Inflammatory macrophage (primary cell): Measurements from ENCODE around the gene TCL1B.

Source experiments
- DNase-seq, 2 donors: peaks; one replicate each; pipeline ENCODE4 v3.0.0-alpha.2; 2020 to 2022

TCL1B gene

DNA sequence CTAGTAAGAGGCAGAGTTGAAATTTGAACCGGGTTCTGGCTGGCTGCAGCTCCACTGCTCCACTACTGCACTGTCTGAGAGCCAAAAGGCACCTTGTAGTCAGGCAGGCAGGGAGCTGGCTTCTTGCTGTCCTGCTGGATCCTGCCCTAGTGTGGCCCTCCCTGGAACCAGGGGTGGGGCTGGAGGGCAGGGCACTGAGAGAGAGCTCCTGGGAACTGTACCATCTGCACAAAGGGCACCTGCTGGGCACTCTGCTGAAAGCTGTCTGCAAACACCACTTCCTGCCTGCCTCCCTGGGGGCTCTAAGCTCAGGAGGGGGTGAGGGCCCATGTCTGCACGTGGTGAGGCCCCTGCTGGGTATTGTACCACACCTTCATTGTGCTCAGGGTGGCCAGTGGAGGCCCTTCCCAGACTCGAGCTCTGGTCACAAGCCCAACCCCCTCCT is 19.0 kb upstream of the TCL1B start:
- no peak for DNase-seq

DNA sequence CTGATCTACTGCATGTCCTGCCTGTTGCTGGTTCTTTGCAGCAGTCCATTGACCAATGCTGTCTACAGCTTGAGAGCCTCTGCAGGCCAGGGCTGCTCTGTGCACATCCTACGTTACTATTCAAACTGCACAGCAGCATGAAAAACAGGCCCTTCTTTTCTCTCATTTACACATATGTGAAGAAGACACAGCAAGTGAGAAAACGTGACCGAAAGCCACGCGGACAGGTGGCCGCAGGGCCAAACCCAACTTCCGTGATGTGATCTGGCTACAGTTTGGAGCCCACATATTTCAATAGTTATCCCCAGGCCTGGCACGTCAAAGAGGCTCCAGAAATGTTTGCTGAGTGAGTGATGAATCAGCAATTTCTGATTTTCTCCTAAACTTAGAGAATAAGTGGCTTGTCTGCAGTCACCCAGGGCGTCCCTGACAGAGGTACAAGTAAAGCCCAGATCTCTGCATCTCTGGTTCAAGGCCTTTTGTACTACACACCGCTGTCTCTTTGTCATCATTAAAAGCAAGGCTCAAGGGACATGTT is 17.9 kb upstream of the TCL1B start:
- DNase-seq = no peak

DNA sequence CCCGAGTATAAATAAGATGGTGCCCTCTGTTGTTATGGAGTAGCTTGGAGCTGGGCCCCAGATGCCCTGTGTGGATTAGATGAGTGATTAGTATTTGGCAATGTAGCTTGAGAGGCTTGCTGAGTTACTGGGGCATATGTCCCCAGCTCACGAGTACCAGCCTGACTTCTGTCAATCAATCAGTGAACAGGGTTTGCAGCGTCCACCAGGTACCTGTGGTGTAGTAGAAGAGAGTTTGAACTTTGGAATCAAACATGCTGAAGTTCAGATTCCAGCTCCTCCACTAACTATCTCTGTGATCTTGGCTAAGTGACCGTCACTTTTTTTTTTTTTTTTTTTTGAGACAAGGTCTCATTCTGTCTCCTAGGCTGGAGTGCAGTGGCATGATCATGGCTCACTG is 11.6 kb upstream of the TCL1B start:
- DNase-seq = no peak

DNA sequence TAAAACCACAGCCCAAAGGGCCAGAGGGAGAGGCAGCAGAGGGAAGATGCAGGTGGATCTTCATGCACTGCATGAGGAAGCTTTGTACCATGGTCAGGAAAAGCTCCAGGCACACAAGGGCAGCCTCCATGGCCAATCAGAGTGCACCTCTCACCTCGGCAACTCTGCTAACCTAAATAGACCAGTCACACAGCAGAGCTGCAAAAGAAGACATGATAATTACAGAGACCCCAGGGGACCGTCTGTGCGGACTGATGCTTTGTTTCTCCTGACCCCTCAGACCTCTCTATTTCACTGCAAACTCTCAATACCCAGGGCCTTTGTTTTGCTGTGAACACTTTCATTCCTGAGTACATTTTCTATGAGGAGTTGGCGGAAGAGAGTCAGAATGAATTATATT is 10.7 kb upstream of the TCL1B start:
- DNase-seq = no peak

DNA sequence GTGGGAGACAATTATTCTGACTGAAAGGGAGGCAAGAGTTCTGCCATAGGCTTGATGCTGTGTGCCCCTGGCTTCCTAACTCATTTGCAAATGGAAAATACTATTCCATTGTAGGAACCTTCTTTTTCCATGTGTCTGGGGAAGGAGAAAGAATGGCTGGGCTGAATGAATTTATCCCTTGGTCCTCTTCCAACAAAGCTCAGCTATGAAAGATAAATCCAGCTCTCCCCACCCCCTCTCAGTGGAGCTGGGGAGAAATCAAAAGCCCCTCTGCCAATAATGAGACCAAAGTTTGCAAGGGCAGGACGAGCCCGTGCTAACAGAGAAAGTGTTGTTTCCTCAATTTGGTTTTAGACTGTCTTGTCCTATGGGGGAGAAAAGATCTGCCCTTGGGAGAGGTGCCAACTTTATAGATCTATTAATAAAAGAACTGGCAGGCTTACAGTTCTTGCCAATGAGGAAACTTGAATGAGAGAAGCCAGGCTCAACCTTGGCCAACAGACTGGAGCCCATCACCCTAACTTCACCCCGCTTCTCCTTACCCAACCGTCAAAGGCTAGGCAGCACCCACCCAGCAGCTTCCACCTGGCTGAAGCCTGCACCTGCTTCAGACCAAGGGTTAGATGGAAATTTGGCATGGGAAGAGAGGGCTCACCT is 8.9 kb upstream of the TCL1B start:
- DNase-seq = no peak

DNA sequence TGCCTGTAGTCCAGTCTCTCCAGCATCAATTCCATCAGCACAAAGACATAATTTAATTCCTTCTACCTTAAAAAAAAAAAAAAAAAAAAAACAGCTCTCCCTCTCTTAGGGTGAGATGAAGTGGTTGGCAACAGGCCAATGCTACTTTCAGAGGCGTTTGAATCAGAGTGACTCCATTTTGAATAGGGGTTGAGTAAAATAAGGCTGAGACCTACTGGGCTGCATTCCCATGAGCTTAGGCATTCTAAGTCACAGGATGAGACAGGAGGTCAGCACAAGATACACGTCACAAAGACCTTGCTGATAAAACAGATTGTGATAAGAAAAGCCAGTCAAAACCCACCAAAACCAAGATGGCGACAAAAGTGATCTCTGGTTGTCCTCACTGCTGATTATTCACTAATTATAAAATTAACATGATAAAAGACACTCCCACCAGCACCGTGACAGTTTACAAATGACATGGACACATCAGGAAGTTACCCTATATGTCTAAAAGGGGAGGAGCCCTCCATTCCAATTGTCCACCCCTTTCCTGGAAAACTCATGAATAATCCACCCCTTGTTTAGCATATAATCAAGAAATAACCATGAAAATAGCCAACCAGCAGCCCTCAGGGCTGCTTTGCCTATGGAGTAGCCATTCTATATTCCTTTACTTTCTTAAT is 6.9 kb upstream of the TCL1B start:
- DNase-seq = no peak

DNA sequence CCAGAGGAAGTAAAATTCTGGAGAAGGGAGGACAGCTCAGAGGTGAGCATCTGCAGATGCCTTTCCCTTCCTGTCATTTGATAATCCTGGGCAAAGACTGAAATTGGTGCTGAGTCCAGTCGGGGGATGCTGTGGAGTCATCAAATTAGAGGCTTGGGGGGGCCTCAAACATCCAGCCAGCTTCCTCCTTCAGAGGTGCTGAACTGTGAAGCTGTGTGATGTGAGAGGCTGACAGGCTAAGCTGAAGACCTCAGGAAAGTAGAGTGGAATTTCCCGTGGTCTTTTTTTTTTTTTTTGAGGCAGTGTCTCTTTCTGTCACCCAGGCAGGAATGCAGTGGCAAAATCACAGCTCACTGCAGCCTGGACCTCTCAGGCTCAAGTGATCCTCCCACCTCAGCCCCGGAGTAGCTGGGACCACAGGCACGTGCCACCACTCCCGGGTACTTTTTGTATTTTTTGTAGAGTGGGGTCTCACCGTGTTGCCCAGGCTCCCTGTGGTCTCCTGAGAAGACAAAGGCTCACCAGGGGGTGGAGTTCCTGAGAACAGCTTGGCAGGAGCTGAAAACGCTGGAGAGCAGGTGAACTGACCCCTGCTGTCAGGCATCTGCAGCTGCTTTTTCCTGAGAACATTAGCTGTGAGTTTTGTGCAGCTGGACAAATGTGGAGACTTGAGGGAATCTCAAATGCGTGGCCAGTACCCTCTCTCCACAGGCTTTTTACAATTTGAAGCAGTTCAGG is 6.1 kb upstream of the TCL1B start:
- DNase-seq = no peak

DNA sequence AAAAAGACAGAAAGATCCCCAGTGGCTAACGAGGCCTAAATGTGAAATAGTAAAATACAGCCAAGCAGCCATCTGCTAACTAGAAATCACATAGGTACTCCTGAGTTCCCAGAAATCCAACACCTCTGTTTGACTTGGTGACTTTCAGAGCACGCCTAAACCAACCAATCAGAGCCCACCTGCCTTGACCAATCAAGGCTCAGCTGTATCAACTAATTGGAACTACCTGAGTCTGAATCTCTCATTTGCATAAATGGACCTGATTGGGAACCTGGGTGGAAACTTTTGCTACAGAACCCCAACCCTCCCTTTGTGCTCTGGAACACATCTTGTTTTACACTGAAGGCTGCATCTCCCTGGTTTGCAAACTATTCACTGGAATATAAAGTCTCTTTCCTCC is 5.1 kb upstream of the TCL1B start:
- DNase-seq = no peak

DNA sequence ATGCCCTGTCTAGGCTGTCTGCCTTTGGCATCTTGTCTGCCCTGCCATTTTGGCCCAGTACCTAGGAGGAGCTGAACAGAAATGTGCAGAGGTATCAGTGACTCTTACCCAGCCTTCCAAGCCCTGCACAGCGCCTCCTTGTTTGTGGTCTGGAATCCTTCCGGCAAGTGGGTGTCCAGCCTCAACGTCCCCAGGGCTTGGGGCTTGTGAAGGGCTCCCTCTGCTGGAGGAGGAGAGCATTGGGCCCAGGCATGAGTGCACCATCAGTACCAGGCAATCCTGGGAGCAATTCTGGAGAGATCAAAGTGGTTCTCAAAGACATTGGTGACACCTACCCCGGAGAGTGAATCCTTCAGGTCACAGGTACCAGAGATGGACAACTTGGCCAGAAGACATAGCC is 2.4 kb upstream of the TCL1B start:
- peak in 1 of 2 donors; percentile 36 for DNase-seq

DNA sequence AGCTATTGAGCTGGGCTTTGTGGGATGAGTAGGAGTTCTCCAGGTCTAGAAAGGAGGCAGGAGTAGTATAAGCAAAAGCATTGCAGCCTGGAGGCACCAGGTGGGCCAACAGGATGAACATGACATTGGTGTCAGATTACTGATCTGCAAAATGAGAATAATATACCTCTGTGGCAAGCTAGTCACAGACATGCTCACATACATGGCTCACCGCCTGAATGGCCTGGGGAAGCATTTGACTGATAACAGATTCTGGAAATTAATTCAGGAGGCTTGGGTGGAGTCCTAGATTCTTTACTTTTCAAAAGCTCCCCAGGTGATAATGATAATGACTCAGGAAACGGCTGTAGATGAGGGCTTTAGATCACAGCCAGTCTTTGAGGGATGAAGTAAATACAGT is 709 bp downstream of the TCL1B start:
- DNase-seq = no peak

DNA sequence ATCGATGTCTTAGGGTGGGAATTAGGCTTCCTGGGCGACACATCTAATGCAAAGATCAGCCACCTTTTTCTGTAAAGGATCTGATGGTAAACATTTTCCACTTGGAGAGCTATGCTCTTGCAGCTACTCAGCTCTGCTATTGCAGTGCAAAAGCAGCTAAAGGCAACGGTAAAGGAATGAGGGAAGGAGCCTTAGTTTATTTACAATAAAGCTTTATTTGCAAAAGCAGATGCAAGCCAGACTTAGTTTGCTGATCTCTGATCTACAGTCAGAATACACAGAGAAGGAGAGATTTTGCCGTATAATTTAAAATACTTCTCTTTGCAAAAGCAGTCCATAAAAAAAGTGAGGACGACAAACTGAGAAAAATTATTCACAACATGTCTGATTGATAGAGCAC is 3.2 kb downstream of the TCL1B start:
- no peak for DNase-seq

DNA sequence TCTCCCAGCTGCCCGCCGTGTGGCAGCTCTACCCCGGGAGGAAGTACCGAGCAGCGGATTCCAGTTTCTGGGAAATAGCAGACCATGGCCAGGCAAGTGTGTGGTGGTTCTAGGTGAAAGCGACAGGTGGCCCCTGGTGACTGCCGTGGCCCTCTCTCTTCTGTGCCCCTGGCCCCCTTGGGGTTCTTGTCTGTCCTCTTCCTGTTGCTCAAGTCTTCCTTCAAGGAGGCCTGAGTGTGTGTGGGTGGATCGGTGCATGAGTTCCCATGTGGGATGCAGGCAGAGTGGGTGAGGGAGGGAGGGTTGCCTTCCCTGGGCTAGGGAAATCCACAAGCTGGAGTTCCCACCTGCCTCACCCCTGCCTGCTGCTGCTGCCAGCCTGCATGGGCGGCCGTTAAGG is 4.6 kb downstream of the TCL1B start:
- no peak for DNase-seq

DNA sequence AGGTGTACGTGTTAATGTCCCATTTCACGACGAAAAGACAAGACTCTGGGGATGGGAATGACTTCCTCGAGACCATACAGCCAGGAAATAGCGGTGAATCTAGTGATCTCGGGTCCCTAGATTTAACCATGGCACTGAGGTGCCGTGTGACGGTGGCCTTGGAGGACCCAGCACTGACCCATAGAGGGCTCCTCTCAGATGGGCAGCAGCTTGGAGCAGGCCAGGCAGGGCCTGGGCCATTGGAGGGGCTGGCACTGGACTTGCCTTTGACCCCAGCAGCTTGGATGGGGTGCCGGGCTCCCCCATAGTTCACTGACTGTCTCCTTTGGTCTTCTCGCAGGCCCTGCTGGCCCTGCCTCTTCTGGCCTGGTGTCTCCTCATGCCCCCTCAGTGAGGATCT is 5.4 kb downstream of the TCL1B start:
- no peak for DNase-seq

DNA sequence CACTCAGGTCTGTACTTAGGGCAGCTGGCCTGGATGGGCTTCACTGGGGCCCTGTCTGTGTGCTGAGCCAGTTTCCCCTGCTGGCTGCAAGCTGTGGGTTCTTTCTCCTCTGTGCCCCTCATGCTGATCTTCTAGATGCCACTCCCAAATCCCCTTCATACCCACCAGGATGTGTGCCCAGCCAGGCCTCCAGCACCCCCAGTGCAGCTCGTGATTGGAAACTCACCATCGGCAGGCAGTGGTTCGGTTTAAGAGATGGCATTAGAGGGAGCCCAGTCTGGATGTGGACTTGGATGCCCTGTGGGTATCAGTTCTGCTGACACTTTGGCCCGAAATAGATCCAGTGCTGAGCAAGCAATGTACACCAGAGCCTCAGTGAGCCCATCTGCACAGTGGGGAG is 5.9 kb downstream of the TCL1B start:
- no peak for DNase-seq

DNA sequence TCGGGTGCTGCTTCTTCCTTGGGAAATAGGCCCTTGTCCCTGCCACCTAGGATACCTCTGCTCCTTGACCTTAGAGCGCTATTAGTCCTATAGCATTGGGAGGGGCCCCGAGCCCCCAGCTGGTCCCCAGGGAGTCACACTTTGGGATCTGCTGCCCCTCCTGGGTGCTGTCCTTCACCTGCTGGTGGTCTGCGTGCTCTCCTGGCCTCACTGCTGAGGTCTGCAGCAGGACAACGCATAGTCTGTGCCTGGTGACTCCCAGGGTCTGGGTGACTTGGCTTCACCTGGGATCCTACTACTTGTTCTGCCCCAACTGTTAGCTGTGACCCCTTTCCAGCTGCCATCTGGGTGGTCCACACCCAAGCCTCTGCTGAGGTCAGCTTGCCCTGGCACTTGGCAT is 8.8 kb downstream of the TCL1B start:
- DNase-seq = no peak

DNA sequence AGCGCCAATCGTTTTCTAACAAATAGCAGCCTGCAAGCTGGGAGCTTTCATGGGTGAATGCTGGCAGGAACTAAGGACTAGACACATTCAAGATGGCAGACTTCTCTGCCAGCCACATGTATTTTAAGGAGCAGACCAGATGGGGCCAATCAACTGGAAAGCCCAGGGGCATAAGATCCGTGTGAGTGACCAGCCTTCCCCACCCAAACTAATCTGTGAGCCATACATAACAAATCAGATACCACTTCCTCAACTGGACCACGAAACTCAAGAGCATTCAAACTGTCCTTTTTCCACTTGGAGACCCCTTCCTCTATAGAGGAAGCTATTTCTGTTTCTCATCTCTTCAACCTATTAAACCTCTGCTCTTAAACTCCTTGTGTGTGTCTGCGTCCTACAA is 9.7 kb downstream of the TCL1B start:
- DNase-seq = no peak

DNA sequence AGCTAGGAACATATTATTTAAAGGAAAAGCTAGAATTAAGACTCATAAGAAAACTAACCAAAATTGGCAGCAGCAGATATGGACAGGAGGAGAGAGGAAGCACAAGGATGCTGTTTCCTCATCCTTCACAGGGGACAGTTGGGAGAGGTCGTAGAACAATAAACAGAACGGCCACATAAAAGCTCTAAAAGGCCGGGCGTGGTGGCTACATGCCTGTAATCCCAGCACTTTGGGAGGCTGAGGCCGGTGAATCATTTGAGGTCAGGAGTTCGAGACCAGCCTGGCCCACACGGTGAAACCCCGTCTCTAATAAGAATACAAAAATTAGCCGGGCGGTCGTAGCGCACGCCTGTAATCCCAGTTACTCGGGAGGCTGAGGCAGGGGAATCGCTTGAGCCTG is 10.5 kb downstream of the TCL1B start:
- DNase-seq = no peak

DNA sequence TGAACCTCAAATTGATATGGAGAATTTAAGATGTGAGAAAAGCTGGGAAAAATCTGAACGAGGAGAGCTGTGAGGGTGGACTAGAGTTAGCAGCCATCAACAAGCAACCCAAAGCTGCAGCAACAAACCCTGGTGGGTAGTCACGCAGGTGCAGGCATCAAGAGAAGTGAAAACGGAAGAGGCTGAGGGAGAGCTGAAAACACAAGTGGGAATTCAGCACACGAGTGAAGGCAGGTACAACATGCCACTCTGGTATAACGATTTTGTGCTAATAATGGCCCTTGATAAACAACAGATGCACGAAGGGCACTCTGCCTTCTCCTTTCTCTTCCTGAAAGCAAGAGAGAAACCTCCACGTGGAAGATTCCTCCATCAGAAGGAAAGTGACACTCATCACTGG is 11.5 kb downstream of the TCL1B start:
- no peak for DNase-seq

DNA sequence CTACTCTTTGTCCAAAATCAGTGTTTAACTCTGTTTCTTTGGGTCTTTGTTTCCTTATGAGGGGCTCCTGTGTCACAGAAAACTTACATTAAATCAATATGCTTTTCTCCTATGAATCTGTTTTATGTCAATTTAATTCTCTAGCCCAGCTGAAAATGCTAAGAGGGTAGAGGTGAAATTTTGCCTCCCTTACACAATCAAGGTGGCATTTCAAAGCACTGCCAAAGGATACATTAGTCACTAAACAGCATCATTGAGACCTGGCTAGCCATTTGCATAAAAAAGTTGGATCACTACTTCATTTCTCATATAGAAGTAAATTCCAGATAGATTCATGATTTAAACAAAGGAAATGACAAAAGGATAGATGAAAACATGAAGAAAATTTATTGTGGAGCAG is 12.1 kb downstream of the TCL1B start:
- DNase-seq = no peak

DNA sequence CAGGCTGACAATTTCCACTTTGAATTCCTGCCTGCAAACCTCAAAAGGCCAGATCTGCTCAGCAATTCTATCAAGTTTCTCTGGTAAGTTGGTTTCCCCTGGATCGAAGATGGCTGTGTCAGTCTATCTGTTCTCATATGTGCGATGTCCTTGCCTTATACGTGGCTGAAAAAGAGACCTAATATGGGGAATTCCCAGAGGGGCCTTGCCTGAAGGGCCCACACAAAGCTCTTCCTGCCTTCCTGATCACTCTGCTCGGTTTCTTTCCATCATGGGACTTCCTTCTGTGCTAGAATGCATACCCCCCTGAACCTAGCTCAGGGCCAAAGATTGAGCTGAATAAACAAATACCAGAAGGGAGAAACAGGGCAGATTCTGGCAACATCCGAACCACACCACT is 13.2 kb downstream of the TCL1B start:
- no peak for DNase-seq

DNA sequence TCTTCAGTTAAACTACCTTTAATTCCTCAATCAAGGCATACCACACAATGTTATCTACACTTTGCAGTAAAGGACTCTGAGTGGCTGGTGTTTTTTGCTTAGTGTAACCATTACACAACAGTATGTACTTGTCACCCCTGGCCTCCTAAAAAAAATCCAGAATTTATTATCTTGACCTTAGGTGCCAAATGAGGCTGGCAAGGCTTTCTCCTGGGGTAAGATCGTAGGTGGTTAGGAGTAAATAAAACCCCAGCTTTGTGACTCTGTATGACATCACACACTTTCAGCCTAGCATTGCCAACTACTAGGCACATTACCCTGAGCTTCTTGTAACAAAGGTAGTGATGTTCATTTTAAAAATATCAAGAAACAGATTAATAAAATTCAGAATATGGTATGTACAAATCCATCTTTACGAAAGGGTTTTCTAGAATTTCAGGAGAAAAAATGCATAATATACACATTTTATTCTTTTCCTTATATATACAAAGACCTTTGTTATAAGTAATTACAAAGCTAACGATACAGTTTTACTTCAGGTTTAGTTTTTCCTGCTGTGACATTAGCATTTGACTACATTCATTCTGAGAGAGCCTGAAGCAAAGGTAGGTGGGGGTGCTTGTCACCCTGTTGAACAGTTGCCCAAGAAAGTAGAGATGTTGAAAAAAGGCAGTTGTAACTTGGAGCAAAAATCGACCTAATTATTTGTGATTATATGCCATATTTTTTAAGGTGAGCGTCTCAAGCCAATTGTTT is 14.2 kb downstream of the TCL1B start:
- DNase-seq = no peak

DNA sequence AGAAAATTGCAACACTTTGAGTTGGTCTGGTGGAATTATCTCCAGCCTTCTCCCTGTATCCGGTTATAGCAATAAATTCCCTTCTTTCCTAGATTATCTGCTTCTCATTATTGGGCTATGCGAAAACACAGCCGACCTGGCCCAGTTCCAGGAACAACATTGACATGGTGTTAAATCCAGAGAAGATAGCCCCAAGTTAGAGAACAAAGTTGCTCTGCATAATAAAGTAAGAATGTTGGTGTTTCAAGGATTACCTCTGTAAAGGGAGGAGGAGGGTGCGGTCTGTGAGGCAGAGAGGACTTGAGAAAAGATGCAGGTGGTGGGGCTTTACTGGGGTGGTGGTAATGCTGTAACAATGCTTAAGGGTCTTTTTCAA is 15.6 kb downstream of the TCL1B start:
- no peak for DNase-seq

DNA sequence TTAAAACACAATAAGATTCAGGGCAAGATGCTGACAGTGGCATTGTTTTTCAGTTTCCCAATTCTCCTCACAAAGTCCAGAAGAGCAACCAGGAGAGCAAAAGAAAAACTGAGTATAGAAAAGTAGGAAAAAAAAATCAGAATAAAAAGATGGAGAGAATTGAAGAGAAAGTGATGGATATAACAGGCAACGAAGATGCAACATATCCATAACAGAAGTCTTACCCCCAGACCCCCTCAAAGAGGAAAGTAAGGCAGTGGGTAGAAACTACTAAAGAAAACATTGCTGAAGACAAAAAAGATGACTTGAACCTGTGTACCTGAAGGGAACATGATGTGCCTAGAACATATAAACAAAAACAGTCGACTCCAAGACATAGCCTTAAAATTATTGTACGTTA is 17.1 kb downstream of the TCL1B start:
- no peak for DNase-seq
